HEK293T (cell line): Measurements from ENCODE around the gene RNU6-1.

Experiments
- BHLHE40 ChIP-seq: fragments of 450-650 bp; IDR thresholded peaks from 2 replicates; pipeline ENCODE4 v1.6.1; 2016; ENCODE audit warnings: mild to moderate bottlenecking, moderate library complexity, borderline replicate concordance
- CTBP1 ChIP-seq: fragments of 450-650 bp; IDR thresholded peaks from 2 replicates; pipeline ENCODE4 v1.6.1; 2016; ENCODE audit warnings: borderline replicate concordance
- FOXA1 ChIP-seq: fragments of 450-650 bp; IDR thresholded peaks from 2 replicates; pipeline ENCODE4 v1.6.1; 2016; ENCODE audit warnings: mild to moderate bottlenecking
- FOXM1 ChIP-seq: fragments of 450-650 bp; IDR thresholded peaks from 2 replicates; pipeline ENCODE4 v1.6.1; 2017; ENCODE audit warnings: mild to moderate bottlenecking, borderline replicate concordance
- L3MBTL2 ChIP-seq: fragments of 450-650 bp; conservative IDR thresholded peaks from 2 replicates; pipeline ENCODE4 v1.6.1; 2016; ENCODE audit warnings: mild to moderate bottlenecking
- SP1 ChIP-seq: fragments of 450-650 bp; IDR thresholded peaks from 2 replicates; pipeline ENCODE4 v1.6.1; 2017
- ZNF384 ChIP-seq: fragments of 450-650 bp; IDR thresholded peaks from 2 replicates; pipeline ENCODE4 v1.6.1; 2016

DNA sequence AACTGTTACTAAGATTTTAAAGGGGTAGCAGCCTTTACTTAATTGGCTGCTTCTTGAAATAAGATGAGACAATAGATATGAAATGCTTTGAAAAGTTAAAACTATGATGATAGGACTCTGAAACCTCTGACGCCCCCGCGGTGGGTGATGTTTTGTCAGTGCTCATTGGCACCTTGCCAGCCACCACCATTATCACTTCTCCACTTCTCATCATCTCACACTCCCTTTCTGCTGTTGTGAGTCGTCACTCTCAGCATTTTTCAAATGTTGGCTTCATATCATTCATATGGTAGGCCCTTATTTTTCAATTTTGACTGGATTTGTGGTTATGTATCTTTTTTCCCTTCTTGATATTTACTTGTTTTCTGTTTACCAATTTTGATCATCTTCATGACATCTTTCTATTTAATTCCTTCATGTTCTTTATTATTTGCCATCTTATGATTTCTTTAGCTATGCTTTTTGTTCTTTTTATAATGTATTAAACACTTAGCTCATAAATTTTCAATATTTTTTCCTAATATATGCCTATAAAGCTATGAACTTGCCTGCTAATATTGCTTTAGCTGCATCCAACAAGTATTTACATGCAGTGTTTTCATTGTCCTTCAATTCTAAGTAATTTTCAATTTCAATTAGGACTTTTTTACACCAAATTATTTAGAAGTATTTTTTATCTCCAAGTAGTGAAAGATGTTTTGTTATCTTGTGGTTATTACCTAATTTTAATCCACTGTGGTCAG, 44.8 kb downstream of the RNU6-1 start:
- no peak for TF ChIP-seq ZNF384
- no peak for TF ChIP-seq SP1
- no peak for TF ChIP-seq BHLHE40
- TF ChIP-seq L3MBTL2, result no peak
- no peak for TF ChIP-seq CTBP1
- no peak for TF ChIP-seq FOXA1
- no peak for TF ChIP-seq FOXM1
